HepG2 (cell line): ENCODE results near the gene MST1R. TPM values are rescaled to one million over a fixed set of nuclear protein-coding genes. Genes with fewer than 3 reads are reported as not detected.

ENCODE experiments used
- BORCS8-MEF2B ChIP-seq: sonication (generic); formaldehyde crosslinking; IDR thresholded peaks from 2 replicates; pipeline ENCODE4 v1.8.0; 2022; ENCODE audit warnings: mild to moderate bottlenecking, missing genetic modification reagents
- HDAC1 ChIP-seq: sonication (generic); formaldehyde crosslinking; IDR thresholded peaks from 2 replicates; pipeline ENCODE4 v1.5.1; 2020; ENCODE audit warnings: mild to moderate bottlenecking, missing genetic modification reagents
- IRF2 ChIP-seq: IDR thresholded peaks from 2 replicates; pipeline ENCODE4 v1.6.1; 2018; ENCODE audit warnings: missing genetic modification reagents, missing compliant biosample characterization
- MYNN ChIP-seq: sonication (generic); formaldehyde crosslinking; IDR thresholded peaks from 2 replicates; pipeline ENCODE4 v1.4.0; 2020; ENCODE audit warnings: mild to moderate bottlenecking, low read depth, missing genetic modification reagents
- NR1H2 ChIP-seq: sonication (generic); formaldehyde crosslinking; IDR thresholded peaks from 2 replicates; pipeline ENCODE4 v1.8.1; 2022; ENCODE audit warnings: low read depth, missing genetic modification reagents, borderline replicate concordance
- RFXANK ChIP-seq: IDR thresholded peaks from 2 replicates; pipeline ENCODE4 v1.6.1; 2016
- SALL1 ChIP-seq: sonication (generic); formaldehyde crosslinking; IDR thresholded peaks from 2 replicates; pipeline ENCODE4 v1.8.0; 2022; ENCODE audit warnings: mild to moderate bottlenecking, missing genetic modification reagents
- SP2 ChIP-seq: sonication (generic); formaldehyde crosslinking; IDR thresholded peaks from 2 replicates; pipeline ENCODE4 v1.5.1; 2020; ENCODE audit warnings: mild to moderate bottlenecking, missing genetic modification reagents
- TRIM22 ChIP-seq: fragments of 450-650 bp; IDR thresholded peaks from 2 replicates; pipeline ENCODE4 v1.6.1; 2017
- USF2 ChIP-seq, 2 experiments: sonication (generic) in 1 of 2; formaldehyde crosslinking in 1 of 2; IDR thresholded peaks; 2 replicates each; pipeline versions ENCODE4 v1.5.1 to v1.6.1; 2011 to 2020; ENCODE audit warnings: borderline replicate concordance in 1 of 2, low read depth in 1 of 2, low read length in 1 of 2, mild to moderate bottlenecking in 1 of 2, missing genetic modification reagents in 1 of 2, moderate library complexity in 1 of 2
- WIZ ChIP-seq: sonication (generic); formaldehyde crosslinking; IDR thresholded peaks from 2 replicates; pipeline ENCODE4 v1.5.1; 2020; ENCODE audit warnings: mild to moderate bottlenecking, missing genetic modification reagents
- ZBTB49 ChIP-seq: sonication (generic); formaldehyde crosslinking; IDR thresholded peaks from 2 replicates; pipeline ENCODE4 v1.4.0; 2020; ENCODE audit warnings: missing genetic modification reagents, borderline replicate concordance
- ZFP1 ChIP-seq: IDR thresholded peaks from 2 replicates; pipeline ENCODE4 v1.6.1; 2016
- ZMYM4 ChIP-seq: sonication (generic); formaldehyde crosslinking; IDR thresholded peaks from 2 replicates; pipeline ENCODE4 v1.8.1; 2023; ENCODE audit warnings: mild to moderate bottlenecking, missing genetic modification reagents
- ZNF746 ChIP-seq: sonication (generic); formaldehyde crosslinking; IDR thresholded peaks from 2 replicates; pipeline ENCODE4 v1.8.0; 2022; ENCODE audit warnings: mild to moderate bottlenecking, missing genetic modification reagents
- polyA plus RNA-seq, 8 experiments: library from polyadenylated mRNA; depleted of rRNA in 3 of 8; stranded (reverse) in 7 of 8; unstranded in 1 of 8; fragments of >200 nt; fragmentation: Illumina TruSeq in 4 of 8; extraction: Trizol in 4 of 8; gene quantifications; 2 replicates each; pipeline versions ENCODE4 v1.2.1 to v1.2.3, GENCODE V29; 2011 to 2016; ENCODE audit warnings: low read depth in 4 of 8, missing spikeins in 1 of 8, mixed read lengths in 1 of 8; ENCODE audit not compliant: insufficient read depth in 1 of 8
- total RNA-seq, 5 experiments: library from RNA; depleted of rRNA; stranded (reverse); fragments of >200 nt; fragmentation: Illumina TruSeq; extraction: Trizol; gene quantifications; 2 replicates each; pipeline ENCODE4 v1.2.3, GENCODE V29; 2016; ENCODE audit warnings: low read depth in 1 of 5
- TF ChIP-seq, protein P1 (sequence below): sonication (generic); formaldehyde crosslinking; IDR thresholded peaks from 2 replicates; pipeline ENCODE4 v1.5.1; 2020; ENCODE audit warnings: mild to moderate bottlenecking, missing genetic modification reagents, moderate library complexity

MST1R gene
- total and polyA plus RNA-seq, 2 of the 13 experiments (the other 11 are each of a cell fraction or from before 2014, with no cell fraction given): 0.11 to 0.77 TPM

DNA sequence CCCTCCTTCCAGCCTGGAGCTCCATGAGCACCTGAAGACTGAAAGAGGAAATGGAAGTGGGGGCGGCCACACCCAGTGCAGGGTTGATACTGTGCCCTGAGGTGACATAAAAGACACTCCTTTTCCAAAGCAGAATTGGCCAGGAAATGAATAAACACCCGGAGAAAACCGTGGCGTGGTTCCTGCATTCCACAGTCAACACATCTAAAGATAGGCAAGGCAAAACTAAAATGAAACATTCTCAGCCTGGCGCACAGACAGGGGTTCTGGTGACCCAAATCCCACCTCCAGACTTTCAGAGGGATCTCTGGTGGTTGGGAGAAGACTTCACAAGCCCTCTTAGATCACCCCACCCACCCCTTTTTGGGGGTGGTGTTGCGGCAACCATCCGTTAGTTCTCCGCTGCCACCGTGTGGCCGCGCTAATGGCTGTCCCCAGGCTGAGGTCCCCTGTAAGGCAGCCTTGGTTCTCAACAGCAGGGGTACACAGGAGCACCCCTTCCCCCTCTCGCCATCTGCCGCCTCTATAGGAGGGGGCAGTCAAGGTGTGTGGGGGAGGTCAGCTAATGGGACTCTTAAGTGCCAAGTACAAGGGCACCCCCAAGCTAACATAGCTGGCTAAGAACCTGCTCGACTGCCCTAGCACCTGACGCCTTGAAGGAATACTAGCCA lies 2.5 kb upstream of the MST1R start (continued):
- TF ChIP-seq USF2 (IDR thresholded peaks at IDR 0.05; ENCODE audit: low read depth, low read length) (no peak), USF2 (CRISPR knock-in tag; IDR thresholded peaks at IDR 0.05; ENCODE audit: borderline replicate concordance) (no peak), TRIM22 (no peak), ZFP1 (no peak), HDAC1 (no peak), ZMYM4 (CRISPR knock-in tag) (no peak), RFXANK (CRISPR knock-in tag) (no peak), SALL1 (CRISPR knock-in tag) (peak; percentile 15; the same call in 1 of the 2 replicates), ZBTB49 (CRISPR knock-in tag) (no peak), WIZ (CRISPR knock-in tag) (no peak), MYNN (no peak), BORCS8-MEF2B (CRISPR knock-in tag) (peak; percentile 36; the same call in 1 of the 2 replicates), SP2 (no peak), IRF2 (CRISPR knock-in tag) (no peak), ZNF746 (CRISPR knock-in tag) (no peak), NR1H2 (CRISPR knock-in tag) (no peak)
- TF ChIP-seq, protein P1, sequence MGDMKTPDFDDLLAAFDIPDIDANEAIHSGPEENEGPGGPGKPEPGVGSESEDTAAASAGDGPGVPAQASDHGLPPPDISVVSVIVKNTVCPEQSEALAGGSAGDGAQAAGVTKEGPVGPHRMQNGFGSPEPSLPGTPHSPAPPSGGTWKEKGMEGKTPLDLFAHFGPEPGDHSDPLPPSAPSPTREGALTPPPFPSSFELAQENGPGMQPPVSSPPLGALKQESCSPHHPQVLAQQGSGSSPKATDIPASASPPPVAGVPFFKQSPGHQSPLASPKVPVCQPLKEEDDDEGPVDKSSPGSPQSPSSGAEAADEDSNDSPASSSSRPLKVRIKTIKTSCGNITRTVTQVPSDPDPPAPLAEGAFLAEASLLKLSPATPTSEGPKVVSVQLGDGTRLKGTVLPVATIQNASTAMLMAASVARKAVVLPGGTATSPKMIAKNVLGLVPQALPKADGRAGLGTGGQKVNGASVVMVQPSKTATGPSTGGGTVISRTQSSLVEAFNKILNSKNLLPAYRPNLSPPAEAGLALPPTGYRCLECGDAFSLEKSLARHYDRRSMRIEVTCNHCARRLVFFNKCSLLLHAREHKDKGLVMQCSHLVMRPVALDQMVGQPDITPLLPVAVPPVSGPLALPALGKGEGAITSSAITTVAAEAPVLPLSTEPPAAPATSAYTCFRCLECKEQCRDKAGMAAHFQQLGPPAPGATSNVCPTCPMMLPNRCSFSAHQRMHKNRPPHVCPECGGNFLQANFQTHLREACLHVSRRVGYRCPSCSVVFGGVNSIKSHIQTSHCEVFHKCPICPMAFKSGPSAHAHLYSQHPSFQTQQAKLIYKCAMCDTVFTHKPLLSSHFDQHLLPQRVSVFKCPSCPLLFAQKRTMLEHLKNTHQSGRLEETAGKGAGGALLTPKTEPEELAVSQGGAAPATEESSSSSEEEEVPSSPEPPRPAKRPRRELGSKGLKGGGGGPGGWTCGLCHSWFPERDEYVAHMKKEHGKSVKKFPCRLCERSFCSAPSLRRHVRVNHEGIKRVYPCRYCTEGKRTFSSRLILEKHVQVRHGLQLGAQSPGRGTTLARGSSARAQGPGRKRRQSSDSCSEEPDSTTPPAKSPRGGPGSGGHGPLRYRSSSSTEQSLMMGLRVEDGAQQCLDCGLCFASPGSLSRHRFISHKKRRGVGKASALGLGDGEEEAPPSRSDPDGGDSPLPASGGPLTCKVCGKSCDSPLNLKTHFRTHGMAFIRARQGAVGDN (CRISPR knock-in tag): peak; percentile 39
